ENCODE results near the gene IGSF21.
"Not testable (repeated sequence)": the region's sequence is repeated elsewhere in the genome, so short reads cannot be mapped to it uniquely, and the experiment has no call there.

The IGSF21 gene

DNA sequence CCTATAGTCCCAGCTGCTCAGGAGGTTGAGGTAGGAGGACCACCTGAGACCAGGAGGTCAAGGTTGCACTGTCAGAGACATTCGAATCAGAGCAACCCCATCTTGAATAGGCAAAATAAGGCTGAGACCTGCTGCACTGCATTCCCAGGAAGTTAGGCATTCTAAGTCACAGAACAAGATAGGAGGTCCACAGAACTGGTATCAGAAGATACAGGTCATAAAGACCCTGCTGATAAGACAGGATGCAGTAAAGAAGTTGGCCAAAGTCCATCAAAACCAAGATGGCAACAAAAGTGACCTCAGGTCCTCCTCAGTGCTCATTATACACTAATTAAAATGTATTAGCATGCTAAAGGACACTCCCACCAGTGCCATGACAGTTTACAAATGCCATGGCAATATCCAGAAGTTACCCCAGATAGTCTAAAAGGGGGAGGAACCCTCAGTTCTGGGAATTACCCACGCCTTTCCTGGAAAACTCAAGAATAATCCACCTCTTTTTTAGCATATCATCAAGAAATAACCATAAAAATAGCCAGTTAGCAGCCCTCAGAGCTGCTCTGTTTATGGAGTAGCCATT lies 307.9 kb downstream of the IGSF21 start:
- no peak overlapping the region for H3K27ac ChIP-seq
- no peak overlapping the region for H3K4me3 ChIP-seq (IDR thresholded peaks at IDR 0.05; ENCODE audit: insufficient read depth, low read depth, low read length)
- TF ChIP-seq, protein P1, sequence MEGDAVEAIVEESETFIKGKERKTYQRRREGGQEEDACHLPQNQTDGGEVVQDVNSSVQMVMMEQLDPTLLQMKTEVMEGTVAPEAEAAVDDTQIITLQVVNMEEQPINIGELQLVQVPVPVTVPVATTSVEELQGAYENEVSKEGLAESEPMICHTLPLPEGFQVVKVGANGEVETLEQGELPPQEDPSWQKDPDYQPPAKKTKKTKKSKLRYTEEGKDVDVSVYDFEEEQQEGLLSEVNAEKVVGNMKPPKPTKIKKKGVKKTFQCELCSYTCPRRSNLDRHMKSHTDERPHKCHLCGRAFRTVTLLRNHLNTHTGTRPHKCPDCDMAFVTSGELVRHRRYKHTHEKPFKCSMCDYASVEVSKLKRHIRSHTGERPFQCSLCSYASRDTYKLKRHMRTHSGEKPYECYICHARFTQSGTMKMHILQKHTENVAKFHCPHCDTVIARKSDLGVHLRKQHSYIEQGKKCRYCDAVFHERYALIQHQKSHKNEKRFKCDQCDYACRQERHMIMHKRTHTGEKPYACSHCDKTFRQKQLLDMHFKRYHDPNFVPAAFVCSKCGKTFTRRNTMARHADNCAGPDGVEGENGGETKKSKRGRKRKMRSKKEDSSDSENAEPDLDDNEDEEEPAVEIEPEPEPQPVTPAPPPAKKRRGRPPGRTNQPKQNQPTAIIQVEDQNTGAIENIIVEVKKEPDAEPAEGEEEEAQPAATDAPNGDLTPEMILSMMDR (conservative IDR thresholded peaks at IDR 0.05; ENCODE audit: low read depth, low read length) = no peak
- H3K4me2 ChIP-seq = no peak overlapping the region
- H3K36me3 ChIP-seq (ENCODE audit: insufficient read depth) = no peaks in the 10 kb centered on the region
- no peaks in the 10 kb centered on the region for H4K20me1 ChIP-seq (ENCODE audit: insufficient read depth)
- H3K9ac ChIP-seq = no peak overlapping the region
- H3K79me2 ChIP-seq (ENCODE audit: insufficient read depth, low read depth) = no peaks in the 10 kb centered on the region
- H3K4me1 ChIP-seq (ENCODE audit: low read depth, poor library complexity, severe bottlenecking) = no peaks in the 10 kb centered on the region
- H3K27me3 ChIP-seq (ENCODE audit: insufficient read depth, low read depth) = peaks cover 4% of the 10 kb centered on the region; the same call in 1 of the 2 replicates
- no peak overlapping the region for H2AFZ ChIP-seq (ENCODE audit: low read depth)

DNA sequence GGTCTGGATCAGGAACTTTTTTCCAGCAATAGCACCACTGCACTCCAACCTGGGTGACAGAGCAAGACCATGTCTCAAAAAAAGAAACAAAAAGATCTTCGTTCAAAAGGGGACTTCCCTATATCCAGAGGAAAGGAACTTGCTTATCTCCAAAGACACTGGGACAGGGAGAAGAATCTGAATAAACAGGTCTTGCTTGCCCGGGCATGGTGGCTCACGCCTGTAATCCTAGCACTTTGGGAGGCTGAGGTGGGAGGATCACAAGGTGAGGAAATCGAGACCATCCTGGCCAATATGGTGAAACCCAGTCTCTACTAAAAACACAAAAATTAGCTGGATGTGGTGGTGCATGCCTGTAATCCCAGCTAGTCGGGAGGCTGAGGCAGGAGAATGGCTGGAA lies 308.5 kb downstream of the IGSF21 start:
- not testable (repeated sequence) for H3K4me2 ChIP-seq; H3K36me3 ChIP-seq (ENCODE audit: insufficient read depth); H2AFZ ChIP-seq (ENCODE audit: low read depth); H3K9ac ChIP-seq; H3K4me3 ChIP-seq (IDR thresholded peaks at IDR 0.05; ENCODE audit: insufficient read depth, low read depth, low read length); H3K79me2 ChIP-seq (ENCODE audit: insufficient read depth, low read depth); H4K20me1 ChIP-seq (ENCODE audit: insufficient read depth); H3K27ac ChIP-seq; H3K27me3 ChIP-seq (ENCODE audit: insufficient read depth, low read depth); H3K4me1 ChIP-seq (ENCODE audit: low read depth, poor library complexity, severe bottlenecking)

DNA sequence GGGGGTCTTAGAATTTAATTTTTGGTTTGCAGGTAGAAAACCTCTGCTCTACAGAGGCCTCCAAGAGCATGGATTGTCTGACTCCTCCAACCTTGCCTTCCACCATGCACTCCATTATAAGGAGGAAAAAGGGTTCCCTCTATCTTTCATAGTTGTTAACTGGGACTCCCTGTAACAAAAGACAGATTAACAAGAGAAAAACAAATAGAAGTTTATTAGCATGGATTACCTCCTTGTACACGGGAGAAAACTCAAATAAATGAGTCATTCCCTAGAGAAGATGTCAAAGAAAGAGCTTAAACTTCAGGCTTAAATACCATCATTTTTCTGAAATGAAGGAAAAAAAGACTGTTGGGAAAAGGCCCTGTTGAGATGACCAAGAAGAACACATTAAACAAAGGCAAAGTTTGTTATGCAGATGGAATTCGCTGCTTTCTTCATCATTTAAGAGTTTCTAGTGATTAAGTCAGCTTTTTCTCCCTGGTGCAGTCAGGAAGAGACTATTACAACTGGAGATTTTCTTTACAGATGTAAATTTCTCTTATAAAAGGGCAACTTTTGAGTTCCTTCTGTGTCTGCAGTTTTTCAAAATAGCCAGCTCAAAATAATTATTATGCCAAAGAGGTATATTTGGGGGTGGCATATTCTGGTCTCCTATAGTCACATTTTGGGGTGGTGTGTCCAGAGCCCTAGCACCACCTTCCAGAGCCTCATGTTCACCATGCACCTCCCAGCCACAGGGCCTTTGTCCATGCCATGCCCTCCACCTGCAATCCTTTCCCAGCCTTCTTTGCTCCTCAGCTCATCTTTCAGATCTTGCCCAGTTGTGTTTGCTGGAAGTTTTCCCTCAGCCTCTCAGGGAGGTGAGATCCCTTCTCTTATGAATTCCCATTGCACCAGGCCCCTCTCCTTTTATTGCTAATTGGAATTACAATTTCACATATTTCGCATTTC lies 310.0 kb downstream of the IGSF21 start:
- no peak overlapping the region for H3K4me2 ChIP-seq
- H3K79me2 ChIP-seq (ENCODE audit: insufficient read depth, low read depth) = no peaks in the 10 kb centered on the region
- H3K27ac ChIP-seq = no peak overlapping the region
- no peaks in the 10 kb centered on the region for H3K4me1 ChIP-seq (ENCODE audit: low read depth, poor library complexity, severe bottlenecking)
- no peaks in the 10 kb centered on the region for H3K36me3 ChIP-seq (ENCODE audit: insufficient read depth)
- no peaks in the 10 kb centered on the region; the same call in 1 of the 2 replicates for H3K27me3 ChIP-seq (ENCODE audit: insufficient read depth, low read depth)
- H2AFZ ChIP-seq (ENCODE audit: low read depth) = no peak overlapping the region
- TF ChIP-seq, protein P1 (conservative IDR thresholded peaks at IDR 0.05; ENCODE audit: low read depth, low read length) = no peak
- H3K9ac ChIP-seq = no peak overlapping the region
- no peaks in the 10 kb centered on the region for H4K20me1 ChIP-seq (ENCODE audit: insufficient read depth)
- no peak overlapping the region for H3K4me3 ChIP-seq (IDR thresholded peaks at IDR 0.05; ENCODE audit: insufficient read depth, low read depth, low read length)

DNA sequence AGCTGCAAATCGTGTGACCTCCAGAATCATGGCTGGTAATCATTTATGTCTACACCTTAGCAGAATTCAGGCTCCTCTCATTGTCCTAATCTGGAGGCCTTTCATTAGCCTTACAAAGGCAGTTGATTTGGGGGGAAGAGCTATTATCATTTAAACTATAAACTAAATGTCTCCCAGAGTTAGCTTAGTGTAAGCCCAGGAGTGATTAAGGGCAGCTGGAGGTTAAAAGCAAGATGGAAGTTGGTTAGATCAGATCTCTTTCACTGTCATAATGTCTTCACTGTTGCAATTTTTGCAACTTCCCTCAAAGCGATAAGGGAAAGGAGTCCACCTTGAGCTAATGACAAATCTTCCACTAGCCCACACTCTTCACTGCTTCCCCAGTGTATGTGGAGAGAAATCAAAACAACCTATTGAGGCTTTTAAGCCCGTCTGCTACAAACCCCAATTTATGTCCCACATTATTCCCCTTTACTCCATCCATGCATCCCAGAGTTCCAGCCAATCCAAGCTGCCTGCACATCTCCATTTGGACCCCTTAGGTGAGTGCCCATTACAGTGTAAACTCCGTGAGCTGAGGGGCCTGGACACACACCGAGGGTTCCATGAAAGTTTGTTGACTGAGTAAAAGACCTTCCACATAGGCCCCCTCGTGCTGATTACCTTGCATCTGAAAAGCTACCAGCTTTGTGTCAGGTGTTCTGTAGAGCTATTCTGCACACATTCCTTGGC lies 311.7 kb downstream of the IGSF21 start:
- TF ChIP-seq, protein P1 (conservative IDR thresholded peaks at IDR 0.05; ENCODE audit: low read depth, low read length) = no peak
- no peaks in the 10 kb centered on the region; the same call in 1 of the 2 replicates for H3K27me3 ChIP-seq (ENCODE audit: insufficient read depth, low read depth)
- H3K9ac ChIP-seq = no peak overlapping the region
- no peak overlapping the region for H3K4me2 ChIP-seq
- H3K4me1 ChIP-seq (ENCODE audit: low read depth, poor library complexity, severe bottlenecking) = no peaks in the 10 kb centered on the region
- H4K20me1 ChIP-seq (ENCODE audit: insufficient read depth) = no peaks in the 10 kb centered on the region
- no peak overlapping the region for H2AFZ ChIP-seq (ENCODE audit: low read depth)
- no peak overlapping the region for H3K4me3 ChIP-seq (IDR thresholded peaks at IDR 0.05; ENCODE audit: insufficient read depth, low read depth, low read length)
- no peaks in the 10 kb centered on the region for H3K79me2 ChIP-seq (ENCODE audit: insufficient read depth, low read depth)
- H3K36me3 ChIP-seq (ENCODE audit: insufficient read depth) = no peaks in the 10 kb centered on the region
- no peak overlapping the region for H3K27ac ChIP-seq
